ENCODE measurements around the gene RPS17.
A peak's percentile ranks its signal among the peaks of the same experiment; 100 is the strongest.
"Not testable (repeated sequence)": the region's sequence is repeated elsewhere in the genome, so short reads cannot be mapped to it uniquely, and the experiment has no call there.

Gene RPS17

DNA sequence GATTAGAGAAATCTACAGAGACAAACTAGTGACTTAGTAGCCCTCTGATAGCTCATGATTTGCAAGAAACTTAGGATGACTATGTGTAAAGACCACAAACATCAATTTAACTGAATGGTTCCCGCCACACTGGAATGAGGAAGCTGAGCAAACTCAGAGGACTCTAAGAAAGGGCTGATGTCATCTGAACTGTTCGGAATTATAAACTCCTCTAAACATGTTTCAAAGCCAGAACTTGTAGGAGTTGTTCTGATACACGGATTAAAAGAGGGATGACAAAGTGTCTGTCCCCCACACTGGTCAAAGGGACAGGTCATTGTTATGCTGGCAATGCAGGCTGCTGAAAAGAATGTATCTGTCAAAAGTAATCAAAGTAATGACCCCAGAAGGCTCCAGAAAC is 34.4 kb downstream of the RPS17 start:
- not testable (repeated sequence) for DNase-seq

GRCh38 chr15:82504074-82504473 is 36.2 kb downstream of the RPS17 start:
- DNase-seq: not testable (repeated sequence)

DNA sequence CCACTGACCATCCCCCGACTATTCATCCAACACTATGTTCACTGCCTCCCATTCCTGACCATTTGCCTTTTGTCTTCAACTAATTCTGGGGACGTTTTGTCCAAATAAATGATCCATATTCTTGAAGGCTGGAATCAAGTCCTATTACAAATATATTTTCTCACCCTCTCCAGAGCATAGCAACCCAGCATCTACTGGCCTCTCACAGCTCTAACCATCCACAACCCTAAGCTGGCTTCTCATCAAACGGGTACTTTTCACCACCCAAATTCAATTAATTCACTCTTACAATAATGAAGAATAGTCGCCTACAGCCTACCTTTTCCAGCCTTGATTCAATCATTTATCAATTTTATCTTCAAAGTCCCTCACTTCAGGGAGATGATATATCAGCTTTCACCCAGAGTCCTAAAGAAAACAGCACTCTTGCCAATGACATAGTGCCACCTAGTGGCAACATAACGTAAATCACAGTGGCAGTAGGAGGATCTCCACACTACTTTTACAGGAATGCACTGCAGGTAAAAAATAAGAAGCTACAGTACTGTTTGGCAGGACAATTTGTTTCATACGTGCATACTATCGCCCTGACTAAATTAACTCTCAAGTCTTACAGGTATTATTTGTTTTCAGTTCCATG is 37.4 kb downstream of the RPS17 start:
- not testable (repeated sequence) for DNase-seq

- DNase-seq: not testable (repeated sequence)
Observed at GRCh38 chr15:82500772-82501171, 39.5 kb downstream of the RPS17 start.

DNA sequence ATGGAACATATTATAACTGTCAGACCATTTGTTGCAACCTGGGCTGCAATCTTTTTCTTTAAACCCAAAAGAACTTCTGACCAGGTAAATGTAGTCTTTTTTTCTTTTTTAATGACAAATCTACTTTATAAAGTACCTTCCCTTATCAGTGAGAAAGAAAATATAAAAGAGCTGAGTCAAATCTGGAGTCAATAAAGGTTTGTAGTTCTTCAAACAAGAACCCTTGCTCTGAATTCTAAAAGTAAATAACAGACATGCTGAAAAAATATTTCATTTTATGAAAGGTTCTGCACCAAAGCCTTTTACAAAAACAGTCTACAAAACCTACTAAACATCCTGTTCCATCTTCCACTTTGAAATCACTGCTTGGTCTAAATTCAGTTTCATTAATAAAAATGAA is 42.3 kb downstream of the RPS17 start:
- DNase-seq: not testable (repeated sequence)

GRCh38 chr15:82488250-82488649 is 52.0 kb downstream of the RPS17 start:
- DNase-seq: peak; percentile 37

DNA sequence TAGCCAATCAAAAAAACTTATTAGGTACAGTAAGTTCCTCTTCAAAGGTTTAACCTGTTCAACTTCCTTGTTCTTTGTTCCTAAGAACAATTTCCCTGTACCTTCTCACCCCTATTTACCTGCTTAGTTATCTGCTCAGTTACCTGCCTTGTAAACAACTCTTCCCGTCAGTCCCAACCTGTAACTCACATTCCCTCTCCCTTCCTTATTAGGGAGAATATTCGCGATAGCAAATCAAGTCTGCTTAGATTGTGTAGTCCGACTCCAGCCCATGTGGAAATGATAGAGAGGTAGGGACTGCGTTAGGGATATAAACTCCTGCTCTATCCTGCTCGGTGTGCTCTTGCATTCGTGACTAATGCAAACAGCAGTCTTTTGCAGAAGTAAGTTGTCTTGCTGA is 53.2 kb downstream of the RPS17 start:
- not testable (repeated sequence) for DNase-seq

Measured in islet precursor cell (in vitro differentiated cells).